ENCODE data around the gene VEGFC.

Gene VEGFC

DNA sequence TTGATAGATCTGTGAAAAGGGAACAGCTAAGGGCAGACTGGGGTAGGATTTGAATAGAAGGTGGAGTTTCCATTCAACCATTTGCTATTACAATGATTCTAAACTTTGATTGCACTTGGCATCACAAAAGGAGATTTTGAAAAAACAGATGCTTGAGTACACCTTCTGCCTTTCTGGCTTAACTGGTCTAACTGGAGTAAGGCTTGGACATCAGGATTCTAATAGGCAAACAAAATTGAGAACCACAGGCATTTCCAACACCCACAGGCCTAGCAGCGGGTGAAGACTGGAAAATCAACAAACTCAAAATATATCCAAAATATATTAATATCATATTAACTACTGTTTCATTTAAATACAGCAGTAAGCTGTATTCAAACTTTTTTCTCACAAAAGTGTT is 1.9 kb upstream of the VEGFC start:
- Histone ChIP-seq H3K27ac (ENCODE audit: low read length) (no peak overlapping the region), H3K9ac (ENCODE audit: low read depth, low read length) (no peak overlapping the region), H3K4me3 (ENCODE audit: low read length) (no peak overlapping the region), H3K9me3 (ENCODE audit: insufficient read depth, low read depth, low read length) (no peaks in the 10 kb centered on the region), H3K36me3 (ENCODE audit: insufficient read depth, low read depth, low read length) (no peaks in the 10 kb centered on the region), H3K4me1 (ENCODE audit: insufficient read depth, low read length) (no peaks in the 10 kb centered on the region; the same call in 1 of the 2 replicates), H3K27me3 (ENCODE audit: insufficient read depth, low read length) (peaks cover 38% of the 10 kb centered on the region)

DNA sequence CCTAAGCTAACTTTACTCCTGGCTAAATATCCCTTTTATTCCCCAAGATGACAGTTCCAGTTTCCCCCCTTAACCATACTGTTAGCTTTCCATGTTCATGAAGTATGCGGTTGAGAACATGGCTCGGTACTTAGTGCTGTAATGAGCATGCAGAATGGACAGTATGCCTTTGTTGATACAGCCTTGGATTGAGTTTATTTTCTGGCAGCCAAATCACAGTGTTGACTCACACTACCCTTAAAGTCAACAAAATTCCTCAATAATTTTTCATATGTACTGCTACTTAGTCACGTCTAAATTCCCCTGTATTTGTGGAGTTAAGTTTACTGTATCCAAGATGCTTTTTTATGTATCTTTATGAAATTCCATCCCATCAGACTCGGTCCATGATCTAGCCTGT is 1.4 kb upstream of the VEGFC start:
- Histone ChIP-seq H3K27ac (ENCODE audit: low read length) (no peak overlapping the region), H3K9ac (ENCODE audit: low read depth, low read length) (no peak overlapping the region)

DNA sequence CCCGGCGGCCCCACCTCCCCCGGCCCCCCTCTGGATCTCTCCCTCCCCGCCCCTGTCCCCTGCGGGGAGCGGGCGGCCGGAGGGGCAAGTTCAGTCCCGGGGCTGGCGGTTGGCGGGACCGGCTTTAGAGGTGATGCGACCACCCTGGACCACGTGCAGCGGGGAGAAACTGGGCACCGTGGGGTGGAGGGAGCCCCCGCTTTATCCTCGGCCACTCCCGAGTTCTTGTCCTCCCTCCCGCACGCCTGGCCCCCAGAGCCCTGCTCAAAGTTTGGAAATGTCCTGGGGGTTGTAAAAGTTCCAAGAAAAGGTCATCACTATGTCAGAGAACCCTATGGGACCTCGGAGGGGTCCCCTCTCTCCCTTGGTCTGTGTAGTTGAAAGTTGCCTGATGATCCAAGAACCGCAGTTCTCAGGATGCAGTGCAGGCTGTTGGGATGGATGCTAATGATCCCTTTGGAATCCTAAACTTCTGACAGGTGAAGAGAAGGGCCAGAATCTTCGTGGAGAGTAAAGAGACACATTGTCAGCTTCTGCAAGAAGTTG is 411 bp upstream of the VEGFC start:
- peak overlapping the region; percentile 61; the same call in 1 of the 2 replicates for H3K9ac ChIP-seq (ENCODE audit: low read depth, low read length)

More for the DNA sequence above, 1.4 kb upstream of the VEGFC start:
- H3K27me3 ChIP-seq (ENCODE audit: insufficient read depth, low read length): peaks cover 38% of the 10 kb centered on the region
- no peak overlapping the region for H3K4me3 ChIP-seq (ENCODE audit: low read length)
- H3K4me1 ChIP-seq (ENCODE audit: insufficient read depth, low read length): no peaks in the 10 kb centered on the region; the same call in 1 of the 2 replicates
- no peaks in the 10 kb centered on the region for H3K9me3 ChIP-seq (ENCODE audit: insufficient read depth, low read depth, low read length)
- H3K36me3 ChIP-seq (ENCODE audit: insufficient read depth, low read depth, low read length): no peaks in the 10 kb centered on the region

DNA sequence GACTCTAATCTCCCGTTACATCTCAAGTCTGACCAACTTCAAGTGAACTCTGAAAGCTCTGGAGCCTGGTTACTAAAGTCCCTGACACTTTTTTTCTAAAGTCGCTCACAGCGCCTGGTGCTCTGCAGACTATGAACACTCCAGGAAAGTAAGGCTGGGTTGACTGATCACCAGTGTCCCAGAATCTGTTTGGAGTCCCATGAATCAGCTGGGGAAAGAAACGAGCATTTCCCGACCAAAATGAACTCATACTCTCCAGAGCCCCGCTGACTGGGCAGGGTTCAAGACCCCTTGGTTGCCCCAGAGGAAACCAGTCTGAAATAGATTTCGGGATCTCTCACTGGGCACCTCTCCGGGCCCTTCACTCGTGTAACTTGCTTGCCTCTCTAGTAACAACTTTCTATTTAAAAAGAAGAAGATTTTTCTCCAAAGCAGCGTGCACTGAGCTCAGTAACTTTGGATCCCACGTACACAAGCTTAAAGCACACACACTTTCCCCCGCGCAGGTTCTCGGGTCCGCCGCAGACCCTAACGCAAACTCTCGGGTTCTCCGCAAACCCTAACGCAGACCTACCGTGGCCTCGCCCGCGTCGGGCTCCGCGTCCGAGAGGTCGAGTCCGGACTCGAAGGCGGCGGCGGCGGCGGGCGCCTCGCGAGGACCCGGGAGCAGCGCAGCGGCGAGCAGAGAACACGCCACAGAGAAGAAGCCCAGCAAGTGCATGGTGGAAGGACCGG is 964 bp downstream of the VEGFC start:
- Histone ChIP-seq H3K9me3 (ENCODE audit: insufficient read depth, low read depth, low read length) (no peaks in the 10 kb centered on the region), H3K27ac (ENCODE audit: low read length) (no peak overlapping the region), H3K36me3 (ENCODE audit: insufficient read depth, low read depth, low read length) (no peaks in the 10 kb centered on the region), H3K4me1 (ENCODE audit: insufficient read depth, low read length) (no peaks in the 10 kb centered on the region; the same call in 1 of the 2 replicates), H3K27me3 (ENCODE audit: insufficient read depth, low read length) (peaks cover 38% of the 10 kb centered on the region), H3K4me3 (ENCODE audit: low read length) (peak overlapping the region; percentile 83), H3K9ac (ENCODE audit: low read depth, low read length) (peak overlapping the region; percentile 51; the same call in 1 of the 2 replicates)

More for the DNA sequence above, 411 bp upstream of the VEGFC start:
- H3K27me3 ChIP-seq (ENCODE audit: insufficient read depth, low read length): peaks cover 38% of the 10 kb centered on the region
- no peaks in the 10 kb centered on the region for H3K9me3 ChIP-seq (ENCODE audit: insufficient read depth, low read depth, low read length)
- H3K4me3 ChIP-seq (ENCODE audit: low read length): peak overlapping the region; percentile 73
- H3K27ac ChIP-seq (ENCODE audit: low read length): no peak overlapping the region
- H3K36me3 ChIP-seq (ENCODE audit: insufficient read depth, low read depth, low read length): no peaks in the 10 kb centered on the region
- H3K4me1 ChIP-seq (ENCODE audit: insufficient read depth, low read length): no peaks in the 10 kb centered on the region; the same call in 1 of the 2 replicates

DNA sequence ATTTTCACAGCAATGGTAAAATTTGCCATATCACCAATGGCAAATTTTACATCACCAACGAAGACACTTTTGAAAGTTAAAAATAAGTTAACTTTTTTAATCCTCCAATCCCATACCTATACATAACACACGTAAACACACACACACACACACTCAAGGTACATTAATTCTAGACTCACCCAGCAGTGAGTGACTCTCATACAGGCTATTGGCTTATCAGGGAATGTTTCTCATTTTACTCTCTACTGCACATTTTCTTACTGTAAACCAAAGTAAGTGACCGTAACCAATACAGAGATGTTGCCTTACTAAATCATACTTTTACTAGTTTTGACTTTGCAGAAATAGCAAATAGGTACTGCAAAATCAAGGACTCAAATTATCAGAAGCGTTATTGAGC is 2.3 kb downstream of the VEGFC start:
- Histone ChIP-seq H3K36me3 (ENCODE audit: insufficient read depth, low read depth, low read length) (no peaks in the 10 kb centered on the region), H3K27me3 (ENCODE audit: insufficient read depth, low read length) (peaks cover 38% of the 10 kb centered on the region), H3K4me3 (ENCODE audit: low read length) (no peak overlapping the region), H3K9ac (ENCODE audit: low read depth, low read length) (no peak overlapping the region), H3K27ac (ENCODE audit: low read length) (no peak overlapping the region), H3K9me3 (ENCODE audit: insufficient read depth, low read depth, low read length) (no peaks in the 10 kb centered on the region), H3K4me1 (ENCODE audit: insufficient read depth, low read length) (no peaks in the 10 kb centered on the region; the same call in 1 of the 2 replicates)

DNA sequence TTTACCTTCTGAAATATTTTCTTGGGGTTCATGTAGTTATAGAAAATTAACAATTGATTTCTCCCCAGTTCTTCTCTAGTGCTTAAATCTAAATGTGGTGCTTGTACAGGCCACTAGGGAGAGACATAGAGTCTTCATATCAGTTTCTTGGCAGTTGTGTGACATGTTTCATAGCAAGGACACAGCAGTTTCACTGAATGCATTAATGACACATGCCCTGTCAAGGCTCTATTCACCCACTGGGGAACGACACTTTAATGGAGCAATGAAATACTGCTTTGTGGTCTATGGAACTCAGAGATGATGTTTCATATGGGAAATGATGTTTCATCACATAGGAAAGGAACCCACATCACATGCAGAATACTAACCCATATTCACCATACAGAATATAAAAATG is 2.8 kb downstream of the VEGFC start:
- H3K27me3 ChIP-seq (ENCODE audit: insufficient read depth, low read length): peaks cover 38% of the 10 kb centered on the region
- no peaks in the 10 kb centered on the region for H3K36me3 ChIP-seq (ENCODE audit: insufficient read depth, low read depth, low read length)
- no peak overlapping the region for H3K4me3 ChIP-seq (ENCODE audit: low read length)
- no peaks in the 10 kb centered on the region; the same call in 1 of the 2 replicates for H3K4me1 ChIP-seq (ENCODE audit: insufficient read depth, low read length)
- no peak overlapping the region for H3K27ac ChIP-seq (ENCODE audit: low read length)
- H3K9me3 ChIP-seq (ENCODE audit: insufficient read depth, low read depth, low read length): no peaks in the 10 kb centered on the region
- H3K9ac ChIP-seq (ENCODE audit: low read depth, low read length): no peak overlapping the region

DNA sequence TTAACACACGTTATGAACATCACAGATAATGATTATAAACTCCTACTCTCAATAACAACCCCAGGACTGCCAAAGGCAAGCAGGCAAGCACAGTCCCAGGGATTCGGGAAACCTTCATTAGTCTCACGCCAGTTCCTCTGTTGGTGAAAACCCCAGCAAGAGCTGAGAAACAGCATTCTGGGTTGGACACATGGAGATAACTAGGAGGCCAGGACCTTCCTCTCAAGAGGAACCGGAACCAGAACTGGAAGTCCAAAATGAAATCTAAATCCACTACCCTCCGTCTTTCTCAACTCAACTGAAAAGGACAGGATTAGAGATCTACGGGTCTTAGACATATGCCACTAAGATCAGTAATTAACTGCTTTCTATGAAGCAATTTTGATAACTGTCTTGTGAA is 3.8 kb downstream of the VEGFC start:
- H3K9me3 ChIP-seq (ENCODE audit: insufficient read depth, low read depth, low read length): no peaks in the 10 kb centered on the region
- no peak overlapping the region for H3K9ac ChIP-seq (ENCODE audit: low read depth, low read length)
- H3K4me3 ChIP-seq (ENCODE audit: low read length): no peak overlapping the region
- H3K27ac ChIP-seq (ENCODE audit: low read length): no peak overlapping the region
- no peaks in the 10 kb centered on the region for H3K36me3 ChIP-seq (ENCODE audit: insufficient read depth, low read depth, low read length)
- no peaks in the 10 kb centered on the region; the same call in 1 of the 2 replicates for H3K4me1 ChIP-seq (ENCODE audit: insufficient read depth, low read length)
- peaks cover 33% of the 10 kb centered on the region for H3K27me3 ChIP-seq (ENCODE audit: insufficient read depth, low read length)

DNA sequence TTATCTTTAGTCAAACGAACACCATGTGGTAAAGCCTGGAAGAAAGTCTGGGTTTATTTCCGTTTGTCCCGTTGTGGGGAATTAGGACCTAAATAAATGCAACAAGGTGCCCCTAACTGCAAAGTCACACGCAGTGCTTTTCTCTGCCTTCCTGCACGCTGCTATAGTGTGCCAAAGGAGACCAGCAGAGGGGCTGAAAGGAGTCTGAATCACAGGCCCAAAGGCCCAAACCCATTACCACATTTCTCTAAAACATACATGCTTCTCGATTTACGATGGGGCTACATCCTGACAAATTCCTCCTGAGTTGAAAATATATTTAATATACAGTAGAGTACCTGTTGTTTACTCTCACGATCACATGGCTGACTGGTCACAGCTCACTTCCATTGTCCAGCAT is 4.5 kb downstream of the VEGFC start:
- H3K9ac ChIP-seq (ENCODE audit: low read depth, low read length): no peak overlapping the region
- H3K4me3 ChIP-seq (ENCODE audit: low read length): no peak overlapping the region
- H3K4me1 ChIP-seq (ENCODE audit: insufficient read depth, low read length): no peaks in the 10 kb centered on the region; the same call in 1 of the 2 replicates
- H3K27me3 ChIP-seq (ENCODE audit: insufficient read depth, low read length): peaks cover 26% of the 10 kb centered on the region
- H3K9me3 ChIP-seq (ENCODE audit: insufficient read depth, low read depth, low read length): no peaks in the 10 kb centered on the region
- H3K27ac ChIP-seq (ENCODE audit: low read length): no peak overlapping the region
- H3K36me3 ChIP-seq (ENCODE audit: insufficient read depth, low read depth, low read length): no peaks in the 10 kb centered on the region

DNA sequence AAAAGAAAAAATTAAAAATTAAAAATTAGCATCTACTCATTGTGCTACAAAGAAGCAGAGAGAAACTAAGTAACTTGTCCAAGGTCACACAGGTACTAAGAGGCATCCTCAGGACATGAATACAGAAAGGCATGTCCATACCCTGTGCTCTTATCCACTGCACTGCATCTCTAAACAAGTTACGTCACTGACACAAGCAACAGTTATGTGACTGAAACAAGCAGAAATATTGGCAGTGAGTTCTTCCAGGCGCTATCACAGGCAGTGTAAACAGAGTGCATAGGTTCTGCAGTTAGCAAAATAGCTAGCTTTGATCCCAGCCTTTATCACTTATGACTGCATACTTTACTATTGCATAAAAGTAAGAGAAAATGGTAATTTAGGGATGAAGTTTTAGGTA is 7.9 kb downstream of the VEGFC start:
- no peak overlapping the region for H3K9ac ChIP-seq (ENCODE audit: low read depth, low read length)
- no peaks in the 10 kb centered on the region for H3K4me1 ChIP-seq (ENCODE audit: insufficient read depth, low read length)
- no peaks in the 10 kb centered on the region for H3K36me3 ChIP-seq (ENCODE audit: insufficient read depth, low read depth, low read length)
- H3K9me3 ChIP-seq (ENCODE audit: insufficient read depth, low read depth, low read length): no peaks in the 10 kb centered on the region
- H3K4me3 ChIP-seq (ENCODE audit: low read length): no peak overlapping the region
- H3K27ac ChIP-seq (ENCODE audit: low read length): no peak overlapping the region
- no peaks in the 10 kb centered on the region for H3K27me3 ChIP-seq (ENCODE audit: insufficient read depth, low read length)

DNA sequence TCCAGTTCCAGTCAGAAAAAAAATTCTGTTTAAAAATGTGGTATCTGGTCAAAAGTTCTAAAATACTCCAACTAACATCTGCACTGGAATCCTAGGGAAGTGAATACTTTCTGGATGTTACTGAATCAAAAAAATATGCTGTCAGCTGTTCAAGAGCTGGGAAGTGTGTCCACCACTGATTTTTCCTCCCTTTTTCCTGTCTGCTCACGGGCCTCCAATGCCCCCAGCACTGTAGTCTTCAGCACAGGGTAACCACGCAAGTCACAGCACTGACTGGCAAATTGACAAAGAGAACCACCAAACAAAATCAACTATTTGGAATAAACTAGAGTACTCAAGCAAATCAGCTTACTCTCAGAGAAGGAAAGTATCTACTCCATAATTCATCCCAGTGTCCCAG is 9.9 kb downstream of the VEGFC start:
- H3K9me3 ChIP-seq (ENCODE audit: insufficient read depth, low read depth, low read length): no peaks in the 10 kb centered on the region
- no peaks in the 10 kb centered on the region for H3K4me1 ChIP-seq (ENCODE audit: insufficient read depth, low read length)
- H3K36me3 ChIP-seq (ENCODE audit: insufficient read depth, low read depth, low read length): no peaks in the 10 kb centered on the region
- no peaks in the 10 kb centered on the region for H3K27me3 ChIP-seq (ENCODE audit: insufficient read depth, low read length)
- H3K9ac ChIP-seq (ENCODE audit: low read depth, low read length): no peak overlapping the region
- H3K27ac ChIP-seq (ENCODE audit: low read length): no peak overlapping the region
- no peak overlapping the region for H3K4me3 ChIP-seq (ENCODE audit: low read length)

DNA sequence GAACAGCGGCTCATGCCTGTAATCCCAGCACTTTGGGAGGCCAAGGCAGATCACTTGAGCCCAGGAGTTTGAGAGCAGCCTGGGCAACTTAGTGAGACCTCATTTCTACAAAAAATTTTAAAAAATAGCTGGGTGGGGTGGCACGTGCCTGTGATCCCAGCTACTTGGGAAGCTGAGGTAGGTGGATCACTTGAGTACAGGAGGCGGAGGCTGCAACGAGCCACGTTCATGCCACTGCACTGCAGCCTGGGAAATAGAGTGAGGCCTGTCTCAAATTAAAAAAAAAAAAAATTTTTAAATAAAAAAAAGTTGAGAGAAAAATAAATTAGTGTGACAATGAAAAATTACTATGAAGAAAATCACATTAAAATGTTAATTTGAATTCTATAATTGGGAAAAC is 10.5 kb downstream of the VEGFC start:
- no peaks in the 10 kb centered on the region for H3K4me1 ChIP-seq (ENCODE audit: insufficient read depth, low read length)
- H3K36me3 ChIP-seq (ENCODE audit: insufficient read depth, low read depth, low read length): no peaks in the 10 kb centered on the region
- H3K4me3 ChIP-seq (ENCODE audit: low read length): no peak overlapping the region
- no peaks in the 10 kb centered on the region for H3K27me3 ChIP-seq (ENCODE audit: insufficient read depth, low read length)
- no peak overlapping the region for H3K27ac ChIP-seq (ENCODE audit: low read length)
- H3K9me3 ChIP-seq (ENCODE audit: insufficient read depth, low read depth, low read length): no peaks in the 10 kb centered on the region
- no peak overlapping the region for H3K9ac ChIP-seq (ENCODE audit: low read depth, low read length)

DNA sequence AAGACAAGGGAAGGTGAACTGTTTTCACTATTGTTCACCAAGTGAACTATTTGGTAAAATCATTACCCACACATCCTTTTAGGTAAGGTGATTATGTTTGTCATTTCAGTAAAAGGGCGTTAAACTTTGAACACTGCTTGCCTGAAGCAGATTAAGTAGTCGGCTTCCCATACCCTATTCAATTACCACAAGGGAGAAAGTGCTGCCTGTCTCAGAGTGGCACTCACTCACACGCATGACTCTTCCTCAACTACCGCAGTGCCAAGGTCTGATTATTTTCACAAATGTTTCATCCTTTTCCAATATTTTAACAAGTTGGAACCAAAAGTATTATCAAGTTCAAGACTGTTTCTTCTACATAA is 11.0 kb downstream of the VEGFC start:
- Histone ChIP-seq H3K27ac (ENCODE audit: low read length) (no peak overlapping the region), H3K27me3 (ENCODE audit: insufficient read depth, low read length) (no peaks in the 10 kb centered on the region), H3K4me1 (ENCODE audit: insufficient read depth, low read length) (no peaks in the 10 kb centered on the region), H3K36me3 (ENCODE audit: insufficient read depth, low read depth, low read length) (no peaks in the 10 kb centered on the region), H3K4me3 (ENCODE audit: low read length) (no peak overlapping the region), H3K9ac (ENCODE audit: low read depth, low read length) (no peak overlapping the region), H3K9me3 (ENCODE audit: insufficient read depth, low read depth, low read length) (no peaks in the 10 kb centered on the region)
